Measurements from ENCODE around the gene FBXL16.
"Not testable (repeated sequence)": the region's sequence is repeated elsewhere in the genome, so short reads cannot be mapped to it uniquely, and the experiment has no call there.

Gene FBXL16

DNA sequence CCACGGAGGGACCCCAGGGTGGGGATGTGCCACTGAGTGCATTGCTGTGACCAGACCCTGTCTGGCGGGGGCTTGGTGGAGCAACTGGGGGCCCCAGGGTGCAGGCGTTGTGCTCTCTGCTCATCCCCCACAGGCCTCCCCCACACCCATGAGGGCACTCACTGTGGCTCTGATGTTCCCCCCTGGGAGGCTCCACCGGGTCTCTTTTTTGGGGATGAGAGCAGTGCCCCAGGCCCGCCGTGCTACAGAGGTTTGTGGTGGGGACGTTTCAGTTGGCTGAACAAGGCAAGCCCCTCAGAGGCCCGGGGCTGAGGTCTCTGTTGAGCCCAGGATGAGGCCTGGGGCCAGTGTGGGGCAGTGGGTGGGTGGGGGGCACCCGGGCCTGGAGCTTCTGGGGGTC, 18.1 kb upstream of the FBXL16 start:
- no peak for DNase-seq (ENCODE audit: low read depth, low spot score)

DNA sequence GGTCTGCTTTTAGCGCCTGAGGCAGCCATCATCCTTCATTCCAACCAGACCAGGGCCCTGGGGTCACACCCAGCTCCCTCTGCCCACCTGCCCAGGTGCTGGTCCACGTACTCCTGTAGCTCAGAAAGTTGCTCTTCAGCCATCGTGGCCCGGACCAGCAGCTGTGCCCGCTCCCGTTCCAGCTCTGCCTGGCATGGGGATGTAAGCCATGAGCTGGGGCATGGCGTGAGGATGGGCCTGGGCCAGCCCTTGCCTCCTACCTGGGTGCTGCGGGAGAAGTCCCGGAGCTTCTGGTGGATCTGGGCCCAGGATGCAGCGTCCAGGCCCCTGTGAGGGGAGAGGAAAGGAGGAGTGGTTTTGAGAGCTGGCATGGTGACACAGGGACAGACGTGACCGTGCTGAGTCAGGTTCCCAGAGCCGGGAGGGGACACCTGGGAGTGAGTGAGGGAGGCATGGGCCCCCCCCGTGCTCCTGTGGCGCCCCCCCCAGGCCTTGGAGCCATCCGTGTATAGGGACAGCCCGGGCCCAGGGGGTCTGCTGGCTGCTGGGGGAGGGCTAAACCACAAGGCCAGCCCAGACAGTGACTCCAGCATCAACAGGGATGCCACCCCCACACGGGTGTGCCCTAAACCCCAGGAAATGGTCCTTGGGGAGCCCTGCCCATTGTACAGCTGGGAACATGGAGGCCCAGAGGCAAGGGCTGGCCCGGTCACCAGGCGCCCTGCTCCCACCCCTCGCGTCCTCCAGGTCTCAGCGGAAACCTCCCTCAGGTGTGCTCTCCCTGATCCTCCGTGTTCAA, 17.4 kb upstream of the FBXL16 start:
- no peak for DNase-seq (ENCODE audit: low read depth, low spot score)

DNA sequence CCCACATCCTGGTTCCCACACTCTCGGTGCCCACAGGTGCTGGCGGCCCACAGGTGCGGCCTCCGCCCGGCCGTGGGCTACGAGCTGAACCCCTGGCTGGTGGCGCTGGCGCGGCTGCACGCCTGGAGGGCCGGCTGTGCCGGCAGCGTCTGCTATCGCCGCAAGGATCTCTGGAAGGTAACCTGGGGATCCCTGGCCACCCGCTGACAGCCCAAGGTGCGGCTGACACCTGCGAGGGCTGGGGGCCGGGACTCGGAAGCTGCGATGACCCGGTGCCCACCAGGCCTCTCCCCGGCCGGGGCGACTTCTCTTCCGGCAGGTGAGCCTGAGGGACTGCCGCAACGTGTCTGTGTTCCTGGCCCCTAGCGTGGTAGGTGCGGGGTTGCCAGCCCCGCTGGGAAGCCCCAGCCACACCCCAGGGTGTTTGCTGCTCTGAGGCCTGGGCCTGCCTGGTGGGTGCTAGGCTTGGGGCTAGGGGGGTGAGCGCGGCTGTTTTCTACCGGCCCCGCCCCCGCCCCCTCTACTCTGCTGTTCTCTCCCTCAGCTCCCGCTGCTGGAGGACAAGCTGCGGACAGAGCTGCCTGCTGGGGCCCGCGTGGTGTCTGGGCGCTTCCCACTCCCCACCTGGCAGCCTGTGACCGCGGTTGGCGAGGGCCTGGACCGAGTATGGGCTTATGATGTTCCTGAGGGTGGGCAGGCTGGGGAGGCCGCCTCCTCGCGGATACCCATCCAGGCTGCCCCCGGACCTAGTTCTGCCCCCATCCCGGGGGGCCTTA, 16.4 kb upstream of the FBXL16 start:
- DNase-seq (ENCODE audit: low read depth, low spot score) = no peak

DNA sequence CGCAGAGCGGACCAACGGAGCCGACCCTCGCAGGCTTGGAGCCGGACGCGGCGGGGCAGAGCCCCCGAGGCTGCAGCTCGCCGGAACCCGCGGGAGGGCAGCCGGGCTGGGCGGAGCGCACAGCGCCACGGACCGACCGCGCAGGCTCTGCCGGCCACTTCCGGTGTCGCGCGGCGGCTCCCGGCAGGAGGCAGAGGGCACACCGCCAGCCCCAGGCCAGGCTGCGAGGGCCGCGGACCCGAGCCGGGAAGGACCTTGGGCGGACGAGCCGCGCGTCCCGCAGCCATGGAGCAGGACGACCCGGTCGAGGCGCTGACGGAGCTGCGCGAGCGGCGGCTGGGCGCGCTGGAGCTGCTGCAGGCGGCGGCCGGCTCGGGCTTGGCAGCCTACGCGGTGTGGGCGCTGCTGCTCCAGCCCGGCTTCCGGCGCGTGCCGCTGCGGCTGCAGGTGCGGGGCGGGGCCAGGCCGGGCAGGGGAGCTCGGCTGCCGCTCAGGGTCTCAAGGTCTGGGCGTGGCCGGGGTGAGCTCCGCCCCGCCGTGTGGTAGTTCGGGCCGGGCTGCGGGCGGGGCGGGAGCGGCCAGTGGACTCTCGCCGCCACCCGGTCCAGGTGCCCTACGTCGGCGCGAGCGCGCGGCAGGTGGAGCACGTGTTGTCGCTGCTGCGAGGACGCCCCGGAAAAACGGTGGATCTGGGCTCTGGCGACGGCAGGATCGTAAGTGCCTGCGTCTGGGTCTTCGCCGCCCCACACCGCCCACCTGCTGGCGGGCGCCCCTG, 15.6 kb upstream of the FBXL16 start, which contains the start of gene ANTKMT:
TSS of gene ANTKMT (plus strand) at position 157 of the 775 bp plus-strand sequence. CDS start at position 286, 129 bp downstream.
- DNase-seq (ENCODE audit: low read depth, low spot score) = no peak

DNA sequence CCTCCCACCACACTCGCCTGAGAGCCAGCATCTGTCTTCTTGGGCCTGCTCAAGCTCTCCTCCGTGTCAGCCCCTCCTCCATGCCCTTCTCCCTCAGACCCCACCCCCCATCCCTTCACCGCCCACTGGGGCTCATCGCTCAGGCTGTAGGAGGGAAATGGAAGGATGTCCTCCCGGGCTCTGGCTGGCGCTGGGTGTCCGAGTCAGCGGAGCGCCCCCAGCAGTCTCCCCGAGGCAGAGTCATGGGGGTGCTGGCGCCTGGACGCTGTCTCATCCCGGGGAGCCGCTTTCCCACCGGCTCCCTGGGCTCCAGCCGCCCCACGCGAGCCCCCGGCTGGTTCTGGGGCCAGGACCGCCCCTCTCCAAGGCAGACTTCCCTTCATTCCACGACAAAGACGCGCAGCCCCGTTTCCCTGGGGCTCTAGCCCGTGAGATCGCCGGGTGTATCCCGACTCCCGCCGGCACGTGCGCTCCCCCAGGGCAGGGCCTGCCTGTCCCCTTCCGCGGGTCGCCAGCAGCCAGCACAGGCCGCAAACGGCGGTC, 14.9 kb upstream of the FBXL16 start:
- no peak for DNase-seq (ENCODE audit: low read depth, low spot score)

DNA sequence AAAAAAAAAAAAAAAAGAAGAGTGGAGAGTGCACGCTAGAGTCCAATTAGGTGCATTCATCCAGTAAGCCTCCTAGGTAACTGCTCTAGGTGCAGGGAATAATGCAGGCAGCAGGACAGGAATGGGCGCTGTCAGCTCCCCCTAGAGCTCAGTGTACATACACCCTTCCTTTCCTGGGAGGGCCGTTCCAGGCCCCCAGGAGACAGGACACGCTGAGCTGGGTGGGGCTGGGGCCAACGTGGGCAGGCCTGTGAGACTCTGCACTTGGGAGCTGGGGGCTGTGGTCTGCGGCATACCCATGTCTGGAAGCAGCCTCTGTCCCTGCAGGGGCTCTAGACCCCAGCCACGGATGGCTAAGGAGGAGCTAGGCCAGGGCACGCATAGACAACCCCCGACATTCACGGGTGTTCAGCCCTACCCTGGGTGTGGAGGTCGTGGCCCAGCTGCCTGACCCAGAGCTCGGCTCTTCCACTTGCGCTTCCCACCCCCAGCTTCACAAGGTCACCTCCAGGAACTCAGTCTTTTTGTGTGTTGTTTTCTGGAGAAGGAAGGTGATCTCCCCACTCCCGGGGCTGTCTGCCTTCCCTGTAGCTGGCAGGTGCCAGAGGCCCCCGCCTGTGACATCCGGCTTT, 14.3 kb upstream of the FBXL16 start:
- DNase-seq (ENCODE audit: low read depth, low spot score) = no peak

DNA sequence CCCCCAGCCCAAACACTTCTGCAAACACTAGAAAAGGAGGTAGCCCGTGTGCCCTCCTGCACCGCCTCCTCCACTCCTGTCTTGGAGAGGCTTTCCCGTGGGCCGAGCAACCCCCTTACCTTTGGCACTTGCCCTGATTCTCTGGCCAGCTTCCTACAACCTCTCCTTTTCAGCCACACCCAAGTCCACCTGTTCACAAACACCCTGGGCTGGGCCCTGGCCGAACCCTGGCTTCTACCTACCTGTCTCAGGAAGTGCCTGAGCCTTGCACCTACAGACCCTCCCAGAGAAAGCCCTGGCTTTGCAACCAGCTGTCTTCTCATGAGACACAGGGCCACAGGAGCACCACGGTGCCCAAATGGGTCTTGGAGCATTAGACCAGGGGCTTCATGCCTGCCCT, 13.3 kb upstream of the FBXL16 start:
- DNase-seq (ENCODE audit: low read depth, low spot score) = no peak

DNA sequence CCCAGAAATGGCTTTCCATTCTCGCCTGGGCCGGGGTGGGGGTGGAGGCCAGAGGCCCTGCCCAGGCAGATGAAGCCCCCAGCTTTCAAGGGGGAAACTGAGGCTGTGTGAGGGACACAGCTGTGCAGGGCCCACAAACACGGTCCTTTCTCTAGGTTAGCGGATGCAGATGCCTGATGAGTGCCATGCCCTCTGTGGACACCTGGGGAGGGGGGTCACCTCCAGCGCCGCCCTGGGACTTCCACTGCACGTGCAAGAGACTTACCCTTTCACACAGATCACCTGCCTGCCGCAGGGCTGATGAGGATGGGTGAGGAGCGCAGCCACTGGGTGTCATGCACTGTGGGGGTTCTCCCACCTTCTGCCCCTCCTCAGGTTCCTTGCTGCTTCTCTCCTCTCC, 12.8 kb upstream of the FBXL16 start:
- DNase-seq (ENCODE audit: low read depth, low spot score) = no peak

DNA sequence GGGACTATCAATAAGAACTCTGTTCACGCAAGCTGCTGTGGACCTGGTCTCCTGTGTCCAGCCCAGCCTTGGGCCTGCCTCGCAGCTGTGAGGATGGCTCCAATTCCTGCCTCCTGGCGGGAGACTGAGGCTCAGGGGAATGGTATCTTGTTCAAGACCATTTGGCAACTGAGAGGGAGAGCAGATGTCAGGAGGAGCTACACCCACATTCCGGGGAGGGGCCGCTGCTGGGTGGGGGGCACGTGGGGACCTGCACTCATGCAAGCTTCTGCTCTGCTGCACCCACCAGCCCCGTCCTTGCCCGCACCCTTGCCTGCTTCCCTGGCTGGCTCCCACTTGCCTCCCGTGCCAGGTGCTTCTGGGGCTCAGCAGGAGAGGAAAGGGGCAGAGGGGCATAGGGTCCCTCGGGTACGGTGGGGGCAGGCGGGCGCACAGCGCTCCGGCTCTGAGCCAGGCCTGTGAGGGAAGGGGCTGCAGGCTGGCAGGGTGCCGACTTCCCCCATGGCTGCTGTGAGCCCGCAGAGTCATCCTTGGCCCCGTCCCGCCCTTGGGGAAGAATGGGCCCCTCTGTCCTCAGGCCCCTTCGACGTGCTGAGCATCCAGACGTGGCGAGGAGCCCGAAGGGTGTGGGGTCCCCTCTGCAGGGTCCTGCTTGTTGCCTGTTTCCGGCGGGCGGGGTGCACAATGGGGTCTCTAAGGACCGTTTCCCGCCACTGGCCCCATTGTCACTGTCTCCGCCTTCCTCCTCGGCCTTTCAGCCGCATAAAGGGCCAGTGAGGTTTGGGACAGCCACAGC, 12.0 kb upstream of the FBXL16 start:
- DNase-seq (ENCODE audit: low read depth, low spot score) = no peak

DNA sequence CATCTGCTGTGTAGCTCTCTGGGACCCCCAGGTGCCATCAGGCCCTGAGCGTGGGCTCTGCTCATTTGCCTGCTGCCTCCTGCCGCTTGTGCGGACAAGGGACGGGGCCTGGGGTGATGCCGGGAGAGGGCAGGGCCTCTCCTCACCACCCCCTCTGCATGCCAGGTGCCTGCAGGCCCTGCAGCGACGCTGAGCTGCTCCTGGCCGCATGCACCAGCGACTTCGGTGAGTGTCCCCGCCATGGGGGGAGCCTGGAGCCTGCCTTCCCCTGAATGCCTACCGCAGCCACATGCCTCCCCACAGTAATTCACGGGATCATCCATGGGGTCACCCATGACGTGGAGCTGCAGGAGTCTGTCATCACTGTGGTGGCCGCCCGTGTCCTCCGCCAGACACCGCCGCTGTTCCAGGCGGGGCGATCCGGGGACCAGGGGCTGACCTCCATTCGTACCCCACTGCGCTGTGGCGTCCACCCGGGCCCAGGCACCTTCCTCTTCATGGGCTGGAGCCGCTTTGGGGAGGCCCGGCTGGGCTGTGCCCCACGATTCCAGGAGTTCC, 11.2 kb upstream of the FBXL16 start:
- no peak for DNase-seq (ENCODE audit: low read depth, low spot score)

DNA sequence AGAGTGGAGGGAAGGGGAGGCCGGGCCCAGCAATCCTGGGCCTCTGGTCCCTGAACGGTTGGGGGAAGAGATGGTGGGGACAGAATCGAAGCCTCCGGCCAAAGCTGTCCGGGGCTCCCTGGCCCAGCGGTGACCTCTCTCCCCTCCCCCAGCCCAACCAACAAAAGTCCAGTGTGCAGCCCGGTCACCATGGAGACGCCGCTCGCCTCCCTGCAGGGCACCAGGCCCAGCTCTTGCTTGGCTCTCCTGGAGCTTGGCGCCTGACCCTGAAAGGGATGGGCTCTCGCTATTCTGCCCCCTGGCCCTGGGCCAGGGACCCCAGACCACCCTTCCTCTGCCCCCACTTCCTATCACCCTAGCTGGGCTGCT, 10.6 kb upstream of the FBXL16 start:
- no peak for DNase-seq (ENCODE audit: low read depth, low spot score)

DNA sequence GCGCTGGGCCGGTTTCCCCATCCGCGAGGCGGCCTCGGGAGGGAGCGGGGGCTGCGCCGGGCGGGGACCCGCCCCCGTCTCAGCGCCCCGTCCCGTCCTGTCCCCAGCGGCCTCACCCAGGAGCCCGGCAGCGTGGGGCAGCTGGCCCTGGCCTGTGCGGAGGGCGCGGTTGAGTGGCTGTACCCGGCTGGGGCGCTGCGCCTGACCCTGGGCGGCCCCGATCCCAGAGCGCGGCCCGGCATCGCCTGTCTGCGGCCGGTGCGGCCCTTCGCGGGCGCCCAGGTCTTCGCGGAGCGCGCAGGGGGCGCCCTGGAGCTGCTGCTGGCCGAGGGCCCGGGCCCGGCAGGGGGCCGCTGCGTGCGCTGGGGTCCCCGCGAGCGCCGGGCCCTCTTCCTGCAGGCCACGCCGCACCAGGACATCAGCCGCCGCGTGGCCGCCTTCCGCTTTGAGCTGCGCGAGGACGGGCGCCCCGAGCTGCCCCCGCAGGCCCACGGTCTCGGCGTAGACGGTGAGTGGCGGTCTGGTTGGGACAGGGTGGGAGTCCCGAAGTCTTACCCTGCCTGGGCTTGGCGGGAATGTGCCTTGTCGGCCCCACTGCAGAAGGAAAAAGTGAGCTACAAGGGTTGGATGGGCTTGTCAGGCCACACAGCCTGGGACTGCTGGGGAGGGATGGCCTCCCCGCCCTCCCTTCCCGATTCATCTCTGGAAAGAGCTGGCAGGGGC, 10.0 kb upstream of the FBXL16 start:
- DNase-seq (ENCODE audit: low read depth, low spot score) = no peak

DNA sequence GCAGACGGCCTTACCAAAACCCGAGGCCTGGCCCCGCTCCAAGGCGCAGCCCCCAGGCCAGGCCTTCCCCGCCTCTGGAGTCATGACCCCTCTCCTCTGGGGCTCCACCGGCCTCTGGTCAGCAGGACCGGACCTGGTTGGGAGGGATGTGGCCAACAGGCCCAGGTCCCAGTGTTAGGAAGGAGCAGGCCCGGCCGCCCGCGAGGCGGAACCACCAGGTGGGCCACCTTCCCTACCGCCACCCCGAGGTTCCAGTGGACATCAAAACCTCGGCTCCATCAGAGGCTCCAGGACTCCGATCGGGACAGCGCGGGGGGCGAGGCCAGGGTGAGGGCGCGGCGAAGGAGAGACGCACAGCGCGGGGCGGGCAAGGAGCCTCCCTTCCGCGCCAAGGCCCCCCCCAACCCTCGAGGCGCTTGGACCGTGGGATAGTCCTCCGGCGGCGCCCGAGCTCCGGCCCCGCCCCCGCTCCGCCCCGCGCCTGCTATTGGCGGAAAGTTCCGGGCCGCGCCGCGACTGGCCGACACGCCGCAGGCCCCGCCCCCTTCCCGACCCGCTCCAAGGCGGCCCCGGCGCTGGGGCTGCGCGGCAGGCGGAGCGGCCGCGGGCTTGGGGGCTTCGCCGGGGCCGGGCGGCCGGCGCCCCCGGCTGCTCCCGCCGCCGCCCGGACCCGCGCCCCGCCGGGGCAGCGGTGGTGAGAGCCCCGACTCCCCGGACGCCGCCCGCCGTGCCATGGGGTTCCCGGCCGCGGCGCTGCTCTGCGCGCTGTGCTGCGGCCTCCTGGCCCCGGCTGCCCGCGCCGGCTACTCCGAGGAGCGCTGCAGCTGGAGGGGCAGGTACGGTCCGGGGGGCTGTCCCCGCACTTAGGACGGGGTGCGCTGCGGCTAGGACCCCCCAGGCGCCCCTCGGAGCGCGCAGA, 9.2 kb upstream of the FBXL16 start, which contains the start of gene METRN:
TSS of gene METRN (plus strand) at position 561 of the 919 bp plus-strand sequence. CDS start at position 733, 172 bp downstream.
- DNase-seq (ENCODE audit: low read depth, low spot score) = no peak

DNA sequence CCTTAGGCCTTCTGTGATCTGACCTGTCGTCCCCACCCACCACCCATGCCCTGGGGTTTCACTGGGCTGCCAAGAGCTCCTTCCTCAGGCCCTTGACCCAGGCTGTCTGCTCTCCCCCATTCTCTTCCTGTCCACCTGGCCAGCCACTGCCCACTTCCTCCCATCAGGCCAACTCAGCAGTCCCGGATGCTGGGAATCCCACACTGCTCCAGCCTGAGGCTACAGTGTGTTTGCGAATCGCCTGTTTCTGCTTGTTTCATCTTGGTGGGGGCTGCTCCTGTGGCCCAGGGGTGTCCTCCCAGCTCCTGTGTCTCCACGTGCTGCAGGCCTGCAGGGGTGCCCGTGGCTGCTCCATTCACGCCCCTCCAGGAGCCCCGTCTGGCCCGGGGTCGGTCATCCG, 8.5 kb upstream of the FBXL16 start:
- DNase-seq (ENCODE audit: low read depth, low spot score) = no peak

DNA sequence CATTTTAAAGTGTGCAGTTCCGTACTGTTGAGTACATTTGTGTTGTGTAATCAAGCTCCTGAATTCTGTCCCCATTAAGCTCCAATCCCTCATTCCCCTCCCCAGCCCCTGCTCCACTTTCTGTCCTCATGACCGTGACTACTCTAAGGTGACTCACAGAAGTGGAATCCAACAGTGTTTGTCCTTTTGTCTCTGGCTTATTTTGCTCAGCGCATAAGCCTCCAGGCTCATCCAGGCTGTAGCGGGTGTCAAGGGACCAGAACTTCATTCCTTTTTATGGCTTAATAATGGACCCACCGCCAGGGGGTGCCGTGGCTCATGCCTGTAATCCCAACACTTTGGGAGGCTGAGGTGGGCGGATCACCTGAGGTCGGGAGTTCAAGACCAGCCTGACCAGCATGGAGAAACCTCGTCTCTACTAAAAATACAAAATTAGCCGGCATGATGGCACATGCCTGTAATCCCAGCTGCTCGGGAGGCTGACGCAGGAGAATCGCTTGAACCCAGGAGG, 7.2 kb upstream of the FBXL16 start:
- not testable (repeated sequence) for DNase-seq (ENCODE audit: low read depth, low spot score)

DNA sequence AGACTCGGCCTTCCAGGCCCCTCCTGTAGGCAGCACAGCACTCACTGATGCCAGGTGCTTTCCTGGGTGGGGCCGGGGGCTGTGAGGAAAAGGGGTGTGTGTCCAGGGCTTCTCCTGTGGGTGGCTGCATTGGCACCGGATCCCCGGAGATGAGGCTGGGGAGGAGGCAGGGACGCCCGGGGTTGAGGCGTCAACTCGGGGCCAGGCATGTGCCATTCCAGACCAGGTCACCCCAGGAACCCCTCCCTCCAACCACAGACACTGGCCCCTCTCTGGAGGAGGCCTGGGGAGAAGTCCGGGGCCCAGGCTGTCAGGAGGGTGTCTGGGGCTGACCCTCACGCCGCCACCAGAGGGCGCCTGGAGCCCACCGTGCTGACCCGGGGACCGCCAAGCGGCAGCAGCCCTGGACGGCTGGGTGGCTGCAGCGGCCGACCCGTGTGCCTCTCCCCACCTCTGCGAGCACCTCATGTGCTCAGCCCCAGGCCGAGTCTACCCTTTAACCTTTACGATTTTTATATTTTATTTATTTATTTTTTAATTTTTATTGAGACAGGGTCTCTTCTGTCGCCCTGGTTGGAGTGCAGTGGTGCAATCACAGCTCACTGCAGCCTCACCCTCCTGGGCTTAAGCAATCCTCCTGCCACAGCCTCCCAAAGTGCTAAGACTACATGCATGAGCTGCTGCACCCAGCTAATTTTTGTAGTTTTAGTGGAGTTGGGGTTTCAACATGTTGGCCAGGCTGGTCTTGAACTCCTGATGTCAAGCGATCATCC, 6.1 kb upstream of the FBXL16 start:
- DNase-seq (ENCODE audit: low read depth, low spot score) = no peak

DNA sequence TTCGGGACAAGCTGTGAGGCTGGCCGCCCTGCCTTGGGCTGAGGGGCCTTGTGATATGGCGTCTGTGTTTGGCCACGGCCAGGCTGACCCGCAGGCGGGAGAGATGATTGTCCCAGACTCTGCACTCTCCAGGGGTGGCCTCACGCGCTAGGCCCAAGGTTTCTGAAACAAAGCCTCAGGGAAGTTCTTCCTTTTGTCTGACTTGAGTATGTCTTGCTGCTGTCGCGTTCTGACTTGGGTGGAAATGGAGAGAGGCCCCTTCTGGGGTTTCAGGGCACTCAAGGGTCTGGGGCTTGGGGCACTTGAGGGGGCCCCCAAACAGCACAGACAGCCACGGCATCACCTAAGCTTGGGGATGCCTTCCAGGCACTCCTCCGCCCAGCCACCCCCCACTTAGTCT, 5.5 kb upstream of the FBXL16 start:
- no peak for DNase-seq (ENCODE audit: low read depth, low spot score)
